Parathyroid adenoma (tissue), 2 donors: ENCODE results near the gene HHLA2.
"Not testable (repeated sequence)": the region's sequence is repeated elsewhere in the genome, so short reads cannot be mapped to it uniquely, and the experiment has no call there.

Source experiments
- H2AFZ ChIP-seq: fragments of 300-600 bp; sonication (generic); one replicate; pipeline ENCODE4 v1.7.0; 2017; ENCODE audit warnings: antibody characterized with exemption, mild to moderate bottlenecking
- H3K27ac ChIP-seq: fragments of 300-600 bp; sonication (generic); one replicate; pipeline ENCODE4 v1.7.0; 2017
- H3K27me3 ChIP-seq: fragments of 300-600 bp; sonication (generic); one replicate; pipeline ENCODE4 v1.7.0; 2017; ENCODE audit warnings: low read length; ENCODE audit not compliant: control insufficient read depth, insufficient read depth
- H3K36me3 ChIP-seq: fragments of 300-600 bp; sonication (generic); one replicate; pipeline ENCODE4 v1.7.0; 2017; ENCODE audit warnings: low read length; ENCODE audit not compliant: control insufficient read depth, insufficient read depth
- H3K4me1 ChIP-seq: fragments of 300-600 bp; sonication (generic); one replicate; pipeline ENCODE4 v1.7.0; 2017; ENCODE audit warnings: control low read depth
- H3K4me2 ChIP-seq: fragments of 300-600 bp; sonication (generic); one replicate; pipeline ENCODE4 v1.7.0; 2017; ENCODE audit warnings: low read length
- H3K4me3 ChIP-seq: fragments of 300-600 bp; sonication (generic); one replicate; pipeline ENCODE4 v1.7.0; 2017; ENCODE audit warnings: low read depth, low read length
- H3K79me2 ChIP-seq: fragments of 300-600 bp; sonication (generic); one replicate; pipeline ENCODE4 v1.7.0; 2017; ENCODE audit warnings: control low read depth
- H3K9ac ChIP-seq: fragments of 300-600 bp; sonication (generic); one replicate; pipeline ENCODE4 v1.7.0; 2017; ENCODE audit warnings: mild to moderate bottlenecking
- H3K9me3 ChIP-seq: fragments of 300-600 bp; sonication (generic); one replicate; pipeline ENCODE4 v1.7.0; 2017; ENCODE audit warnings: low read length; ENCODE audit not compliant: control insufficient read depth
- CTCF ChIP-seq: fragments of 300-600 bp; sonication (generic); IDR thresholded peaks from one replicate; pipeline ENCODE4 v1.7.0; 2017; ENCODE audit warnings: antibody characterized with exemption, mild to moderate bottlenecking
- donor health status: primary hyperparathyroidism.

The HHLA2 gene

GRCh38 chr3:108357042-108357441, 60.7 kb downstream of the HHLA2 start:
- Histone ChIP-seq H3K4me2 (no peak overlapping the region), H3K27me3 (no peaks in the 10 kb centered on the region), H3K36me3 (no peaks in the 10 kb centered on the region), H3K27ac (no peak overlapping the region), H3K4me3 (no peak overlapping the region), H2AFZ (no peak overlapping the region), H3K9ac (no peak overlapping the region), H3K9me3 (no peaks in the 10 kb centered on the region), H3K79me2 (no peaks in the 10 kb centered on the region), H3K4me1 (no peaks in the 10 kb centered on the region)
- TF ChIP-seq CTCF = no peak

GRCh38 chr3:108359011-108359410, 62.7 kb downstream of the HHLA2 start:
- no peak overlapping the region for H3K4me3 ChIP-seq
- no peak for TF ChIP-seq CTCF
- H3K4me1 ChIP-seq = no peaks in the 10 kb centered on the region
- no peak overlapping the region for H3K27ac ChIP-seq
- no peaks in the 10 kb centered on the region for H3K79me2 ChIP-seq
- H2AFZ ChIP-seq = no peak overlapping the region
- no peak overlapping the region for H3K4me2 ChIP-seq
- no peaks in the 10 kb centered on the region for H3K9me3 ChIP-seq
- H3K36me3 ChIP-seq = no peaks in the 10 kb centered on the region
- H3K9ac ChIP-seq = no peak overlapping the region
- H3K27me3 ChIP-seq = no peaks in the 10 kb centered on the region

GRCh38 chr3:108376026-108376425, 79.7 kb downstream of the HHLA2 start:
- no peak overlapping the region for H3K4me3 ChIP-seq
- no peak for TF ChIP-seq CTCF
- no peak overlapping the region for H2AFZ ChIP-seq
- no peaks in the 10 kb centered on the region for H3K36me3 ChIP-seq
- H3K27ac ChIP-seq = no peak overlapping the region
- no peaks in the 10 kb centered on the region for H3K27me3 ChIP-seq
- no peaks in the 10 kb centered on the region for H3K79me2 ChIP-seq
- H3K4me1 ChIP-seq = no peaks in the 10 kb centered on the region
- H3K4me2 ChIP-seq = no peak overlapping the region
- H3K9ac ChIP-seq = no peak overlapping the region
- H3K9me3 ChIP-seq = no peaks in the 10 kb centered on the region

- no peak for TF ChIP-seq CTCF
- Histone ChIP-seq H2AFZ (no peak overlapping the region), H3K27ac (no peak overlapping the region), H3K4me1 (no peaks in the 10 kb centered on the region), H3K9me3 (no peaks in the 10 kb centered on the region), H3K79me2 (no peaks in the 10 kb centered on the region), H3K4me3 (no peak overlapping the region), H3K4me2 (no peak overlapping the region), H3K27me3 (no peaks in the 10 kb centered on the region), H3K36me3 (no peaks in the 10 kb centered on the region), H3K9ac (no peak overlapping the region)
Measured at GRCh38 chr3:108377384-108377783, 81.0 kb downstream of the HHLA2 start.

- no peaks in the 10 kb centered on the region for H3K27me3 ChIP-seq
- no peak overlapping the region for H3K9ac ChIP-seq
- H3K4me1 ChIP-seq = no peaks in the 10 kb centered on the region
- H2AFZ ChIP-seq = no peak overlapping the region
- H3K79me2 ChIP-seq = no peaks in the 10 kb centered on the region
- no peak overlapping the region for H3K4me2 ChIP-seq
- H3K9me3 ChIP-seq = no peaks in the 10 kb centered on the region
- H3K4me3 ChIP-seq = no peak overlapping the region
- no peak for TF ChIP-seq CTCF
- H3K36me3 ChIP-seq = no peaks in the 10 kb centered on the region
- H3K27ac ChIP-seq = no peak overlapping the region
Measured at GRCh38 chr3:108378153-108378951, 82.0 kb downstream of the HHLA2 start.

GRCh38 chr3:108378952-108379342, 82.6 kb downstream of the HHLA2 start:
- H3K9ac ChIP-seq, H3K79me2 ChIP-seq, H3K27me3 ChIP-seq, H3K4me1 ChIP-seq, H3K4me3 ChIP-seq, H3K9me3 ChIP-seq, H3K4me2 ChIP-seq, H2AFZ ChIP-seq, H3K27ac ChIP-seq, H3K36me3 ChIP-seq: not testable (repeated sequence)
